ENCODE results near the gene ASGR1.

Gene ASGR1

GRCh38 chr17:7139400-7139799 is 39.8 kb downstream of the ASGR1 start:
- no peak for DNase-seq (ENCODE audit: extremely low read depth, low read depth)
- TF ChIP-seq, protein P1, sequence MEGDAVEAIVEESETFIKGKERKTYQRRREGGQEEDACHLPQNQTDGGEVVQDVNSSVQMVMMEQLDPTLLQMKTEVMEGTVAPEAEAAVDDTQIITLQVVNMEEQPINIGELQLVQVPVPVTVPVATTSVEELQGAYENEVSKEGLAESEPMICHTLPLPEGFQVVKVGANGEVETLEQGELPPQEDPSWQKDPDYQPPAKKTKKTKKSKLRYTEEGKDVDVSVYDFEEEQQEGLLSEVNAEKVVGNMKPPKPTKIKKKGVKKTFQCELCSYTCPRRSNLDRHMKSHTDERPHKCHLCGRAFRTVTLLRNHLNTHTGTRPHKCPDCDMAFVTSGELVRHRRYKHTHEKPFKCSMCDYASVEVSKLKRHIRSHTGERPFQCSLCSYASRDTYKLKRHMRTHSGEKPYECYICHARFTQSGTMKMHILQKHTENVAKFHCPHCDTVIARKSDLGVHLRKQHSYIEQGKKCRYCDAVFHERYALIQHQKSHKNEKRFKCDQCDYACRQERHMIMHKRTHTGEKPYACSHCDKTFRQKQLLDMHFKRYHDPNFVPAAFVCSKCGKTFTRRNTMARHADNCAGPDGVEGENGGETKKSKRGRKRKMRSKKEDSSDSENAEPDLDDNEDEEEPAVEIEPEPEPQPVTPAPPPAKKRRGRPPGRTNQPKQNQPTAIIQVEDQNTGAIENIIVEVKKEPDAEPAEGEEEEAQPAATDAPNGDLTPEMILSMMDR (IDR thresholded peaks at IDR 0.05; ENCODE audit: low read depth, low read length): no peak

DNA sequence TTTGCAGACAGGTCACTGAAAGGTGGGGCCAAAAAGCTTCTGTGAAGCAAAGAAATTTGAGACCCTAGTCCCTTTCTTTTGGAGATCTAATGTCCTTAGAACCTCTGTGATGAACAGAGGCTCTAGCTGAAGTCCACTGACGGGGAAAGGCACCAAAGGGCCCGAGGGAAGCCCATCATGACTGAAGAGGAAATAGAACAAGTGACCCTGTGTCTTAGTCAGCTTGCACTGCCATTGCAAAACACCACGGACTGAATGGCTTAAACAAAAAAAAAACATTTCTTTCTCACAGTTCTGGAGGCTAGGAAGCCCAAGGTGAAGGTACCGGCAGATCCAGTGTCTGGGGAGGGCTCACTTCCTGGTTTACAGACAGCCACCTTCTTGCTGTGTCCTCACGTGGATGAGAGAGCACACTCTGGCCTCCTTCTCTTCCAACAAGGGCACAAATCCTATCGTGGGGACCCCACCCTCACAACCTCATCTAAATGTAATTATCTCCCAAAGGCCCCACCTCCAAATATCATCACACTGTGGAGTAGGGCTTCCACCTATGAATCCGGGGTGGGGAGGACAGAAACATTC is 40.3 kb downstream of the ASGR1 start:
- no peak for DNase-seq (ENCODE audit: extremely low read depth, low read depth)
- TF ChIP-seq, protein P1 (IDR thresholded peaks at IDR 0.05; ENCODE audit: low read depth, low read length): no peak

- TF ChIP-seq, protein P1 (IDR thresholded peaks at IDR 0.05; ENCODE audit: low read depth, low read length): no peak
- no peak for DNase-seq (ENCODE audit: extremely low read depth, low read depth)
Observed at GRCh38 chr17:7137171-7137943, 41.8 kb downstream of the ASGR1 start.

GRCh38 chr17:7136266-7136877 is 42.8 kb downstream of the ASGR1 start:
- peak; percentile 44 for DNase-seq (ENCODE audit: extremely low read depth, low read depth)
- TF ChIP-seq, protein P1 (IDR thresholded peaks at IDR 0.05; ENCODE audit: low read depth, low read length): peak; percentile 98

DNA sequence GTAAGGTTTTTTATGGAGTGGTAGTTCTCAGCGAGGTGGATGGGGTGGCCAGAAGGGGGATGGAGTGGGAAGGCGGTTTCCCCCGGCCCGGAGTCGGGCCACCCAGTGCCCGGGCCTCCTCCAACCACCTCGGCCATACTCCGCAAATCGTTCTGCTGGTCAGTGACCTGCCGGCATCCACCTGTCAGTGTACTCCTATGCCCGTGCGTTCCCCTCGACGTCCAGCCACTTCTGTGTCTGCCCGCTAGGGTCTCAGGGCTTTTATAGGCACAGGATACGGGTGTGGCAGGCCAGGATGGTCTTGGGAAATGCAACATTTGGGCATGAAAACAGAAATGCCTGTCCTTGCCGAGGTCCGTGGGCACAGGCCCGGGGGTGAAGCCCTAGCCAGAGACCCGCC is 45.3 kb downstream of the ASGR1 start:
- DNase-seq (ENCODE audit: extremely low read depth, low read depth): no peak
- TF ChIP-seq, protein P1 (IDR thresholded peaks at IDR 0.05; ENCODE audit: low read depth, low read length): no peak

- DNase-seq (ENCODE audit: extremely low read depth, low read depth): no peak
- TF ChIP-seq, protein P1 (IDR thresholded peaks at IDR 0.05; ENCODE audit: low read depth, low read length): peak; percentile 35
Observed at GRCh38 chr17:7133424-7133823, 45.7 kb downstream of the ASGR1 start.

- DNase-seq (ENCODE audit: extremely low read depth, low read depth): no peak
Observed at GRCh38 chr17:7132511-7133094, 46.6 kb downstream of the ASGR1 start.

More at GRCh38 chr17:7132511-7133094, 46.6 kb downstream of the ASGR1 start:
- TF ChIP-seq, protein P1 (IDR thresholded peaks at IDR 0.05; ENCODE audit: low read depth, low read length): no peak
